ENCODE results near the gene MLYCD. TPM values are rescaled to one million over a fixed set of nuclear protein-coding genes. Genes with fewer than 3 reads are reported as not detected.

Gene MLYCD
- total and polyA plus RNA-seq, 10 of the 15 experiments (the other 5 are each of a cell fraction or from before 2014, with no cell fraction given) = 0.21 to 3.7 (median 1.7) TPM

GRCh38 chr16:83948914-83949723 lies 50.2 kb downstream of the MLYCD start (continued):
- TF ChIP-seq REST (IDR thresholded peaks at IDR 0.05; ENCODE audit: low read depth, low read length) (no peak), IRF4 (IDR thresholded peaks at IDR 0.05; ENCODE audit: low read depth, low read length) (no peak), BCLAF1 (IDR thresholded peaks at IDR 0.05) (no peak), NBN (IDR thresholded peaks at IDR 0.05) (no peak), WRNIP1 (IDR thresholded peaks at IDR 0.05; ENCODE audit: borderline replicate concordance, low read depth, low read length) (no peak), FOS (IDR thresholded peaks at IDR 0.05; ENCODE audit: borderline replicate concordance, extremely low read depth, insufficient read length) (no peak), ZNF687 (IDR thresholded peaks at IDR 0.05) (no peak), NRF1 (conservative IDR thresholded peaks at IDR 0.05; ENCODE audit: low read depth, low read length) (no peak), E2F8 (IDR thresholded peaks at IDR 0.05; ENCODE audit: low read depth, partially characterized antibody) (no peak), PBX3 (IDR thresholded peaks at IDR 0.05; ENCODE audit: insufficient replicate concordance, low read depth, low read length) (no peak), TAF1 (IDR thresholded peaks at IDR 0.05; ENCODE audit: borderline replicate concordance, low read depth, low read length) (no peak), MEF2B (IDR thresholded peaks at IDR 0.05; ENCODE audit: partially characterized antibody, poor library complexity, severe bottlenecking) (no peak)

All from GM12878 (cell line).